Hindlimb muscle (tissue), 1 donor: Measurements from ENCODE around the gene ANKMY1. TPM values are rescaled to one million over a fixed set of nuclear protein-coding genes. Genes with fewer than 3 reads are reported as not detected.

Experiments used
- DNase-seq: peaks from one replicate; pipeline ENCODE4 v3.0.0-alpha.2; 2013
- polyA plus RNA-seq: library from polyadenylated mRNA; unstranded; fragments of 120-200 nt; gene quantifications from one replicate; pipeline ENCODE4 v1.2.1, GENCODE V29; 2013; ENCODE audit not compliant: insufficient read length

The ANKMY1 gene
- polyA plus RNA-seq, 1 donor = 11.4 TPM

GRCh38 chr2:240445961-240446663, 111.7 kb downstream of the ANKMY1 start:
- no peak for DNase-seq

DNA sequence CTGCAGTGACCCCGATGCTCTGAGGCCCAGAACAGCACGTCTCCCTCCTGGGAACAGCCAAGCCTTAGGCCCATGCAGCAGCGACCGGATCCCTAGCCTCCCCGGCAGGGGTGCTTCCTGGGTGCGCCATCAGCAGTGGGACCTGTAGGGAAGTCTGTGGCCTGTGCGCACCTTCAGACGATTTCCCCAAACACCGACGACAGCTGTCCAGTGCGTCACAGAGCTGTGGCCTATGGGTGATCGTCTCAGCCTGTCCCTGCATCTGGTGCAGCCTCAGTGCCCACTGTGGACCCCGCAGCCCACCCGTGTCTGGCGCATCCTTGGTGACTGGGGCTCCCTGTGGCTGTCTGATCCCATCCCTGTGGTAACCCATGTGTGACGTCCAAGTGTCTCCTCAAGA, 113.3 kb downstream of the ANKMY1 start:
- DNase-seq = no peak

DNA sequence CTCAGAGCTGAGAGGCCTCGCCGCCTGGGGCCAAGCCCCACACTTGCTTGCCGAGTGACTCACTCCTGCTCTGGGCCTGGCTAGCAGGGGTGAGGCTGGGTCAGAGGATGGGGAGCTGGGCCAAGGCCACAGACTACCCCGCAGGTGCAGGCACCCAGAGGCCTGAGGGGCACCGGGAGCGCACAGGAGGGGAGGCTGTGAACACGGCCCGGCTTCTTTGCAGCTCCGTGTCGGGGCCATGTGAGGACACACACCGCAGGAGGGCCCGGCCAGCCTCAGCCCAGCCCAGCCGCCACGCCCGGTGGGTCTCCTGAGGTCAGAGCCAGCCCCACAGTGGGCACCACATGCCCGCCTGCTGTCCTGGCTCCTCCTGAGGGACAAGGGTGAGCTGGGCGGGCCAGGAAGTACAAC, 113.9 kb downstream of the ANKMY1 start:
- DNase-seq = no peak

- no peak for DNase-seq
These were observed 114.7 kb downstream of the ANKMY1 start for GRCh38 chr2:240442891-240443715.

GRCh38 chr2:240441993-240442411, 115.8 kb downstream of the ANKMY1 start:
- DNase-seq = no peak

DNA sequence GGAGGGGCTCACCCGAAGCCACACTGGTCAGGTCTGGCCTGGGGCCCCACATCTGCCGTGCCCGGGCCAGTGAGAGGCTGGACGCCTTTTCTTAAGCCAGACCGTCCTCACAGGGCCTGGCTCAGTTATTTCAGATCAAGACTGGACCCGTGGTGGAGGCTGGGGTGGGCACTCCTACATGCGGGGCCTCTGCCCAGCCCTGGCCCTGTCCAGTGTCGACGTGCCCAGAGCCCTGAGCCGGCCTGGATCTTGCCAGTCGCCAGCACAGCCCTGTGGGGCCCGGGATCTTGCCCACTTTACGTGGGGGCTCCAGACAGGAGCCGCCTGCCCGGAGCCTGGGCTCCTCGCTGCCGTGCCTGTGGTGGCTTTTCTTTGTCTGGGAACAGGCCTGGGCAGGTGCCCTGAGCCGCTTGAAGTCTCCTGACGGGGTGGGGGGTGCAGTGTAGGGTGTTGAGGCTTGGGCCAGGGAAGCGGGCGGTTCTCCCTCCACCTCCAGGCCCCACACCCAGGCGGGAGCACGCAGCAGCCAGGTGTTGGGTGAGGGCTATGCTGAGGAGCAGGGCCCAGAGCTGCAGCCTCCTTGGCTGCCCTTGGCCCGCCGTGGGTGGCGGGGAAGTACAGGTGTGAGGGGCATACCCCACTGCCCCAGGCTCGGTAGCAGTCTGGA, 116.3 kb downstream of the ANKMY1 start:
- no peak for DNase-seq

GRCh38 chr2:240440704-240441320, 117.0 kb downstream of the ANKMY1 start:
- no peak for DNase-seq

DNA sequence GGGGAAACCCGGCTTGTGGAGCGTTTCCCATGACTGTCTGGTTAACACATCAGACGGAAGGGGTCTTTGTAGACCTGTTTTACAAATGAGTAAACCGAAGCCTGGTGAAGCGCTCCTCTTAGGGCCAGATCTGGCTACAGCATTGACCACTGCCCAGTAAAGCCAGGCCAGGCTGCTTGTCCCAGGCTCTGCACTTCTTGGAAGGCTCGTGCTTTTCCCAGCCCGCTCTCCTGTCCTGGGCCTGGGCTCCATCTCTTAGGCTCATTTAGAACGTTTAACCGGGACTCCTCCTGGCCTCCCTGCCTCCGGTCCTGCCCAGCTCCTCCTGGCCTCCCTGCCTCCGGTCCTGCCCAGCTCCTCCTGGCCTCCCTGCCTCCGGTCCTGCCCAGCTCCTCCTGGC, 117.5 kb downstream of the ANKMY1 start:
- no peak for DNase-seq

DNA sequence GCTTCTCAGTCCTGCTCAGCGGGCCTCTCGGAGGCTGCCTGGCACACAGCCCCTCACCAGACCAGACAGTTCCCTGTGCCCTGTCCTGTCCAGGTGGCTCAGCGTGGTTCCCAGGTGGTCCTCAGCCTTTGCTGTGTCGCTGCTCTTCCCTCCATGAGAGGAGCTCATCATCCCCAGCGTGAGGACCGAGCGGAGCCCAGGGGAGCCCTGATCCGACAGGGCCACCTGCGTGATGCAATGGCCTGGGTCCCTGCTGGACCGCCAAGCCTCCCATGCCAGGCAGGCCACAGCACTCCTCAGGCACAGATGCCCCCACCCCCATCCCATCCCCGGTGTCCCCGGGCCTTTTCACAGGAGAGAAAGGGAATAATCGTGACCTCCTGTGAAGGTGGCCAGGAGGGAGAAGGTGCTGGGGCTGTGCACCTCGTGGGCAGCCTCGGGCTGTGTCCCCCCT, 118.1 kb downstream of the ANKMY1 start:
- DNase-seq = no peak

DNA sequence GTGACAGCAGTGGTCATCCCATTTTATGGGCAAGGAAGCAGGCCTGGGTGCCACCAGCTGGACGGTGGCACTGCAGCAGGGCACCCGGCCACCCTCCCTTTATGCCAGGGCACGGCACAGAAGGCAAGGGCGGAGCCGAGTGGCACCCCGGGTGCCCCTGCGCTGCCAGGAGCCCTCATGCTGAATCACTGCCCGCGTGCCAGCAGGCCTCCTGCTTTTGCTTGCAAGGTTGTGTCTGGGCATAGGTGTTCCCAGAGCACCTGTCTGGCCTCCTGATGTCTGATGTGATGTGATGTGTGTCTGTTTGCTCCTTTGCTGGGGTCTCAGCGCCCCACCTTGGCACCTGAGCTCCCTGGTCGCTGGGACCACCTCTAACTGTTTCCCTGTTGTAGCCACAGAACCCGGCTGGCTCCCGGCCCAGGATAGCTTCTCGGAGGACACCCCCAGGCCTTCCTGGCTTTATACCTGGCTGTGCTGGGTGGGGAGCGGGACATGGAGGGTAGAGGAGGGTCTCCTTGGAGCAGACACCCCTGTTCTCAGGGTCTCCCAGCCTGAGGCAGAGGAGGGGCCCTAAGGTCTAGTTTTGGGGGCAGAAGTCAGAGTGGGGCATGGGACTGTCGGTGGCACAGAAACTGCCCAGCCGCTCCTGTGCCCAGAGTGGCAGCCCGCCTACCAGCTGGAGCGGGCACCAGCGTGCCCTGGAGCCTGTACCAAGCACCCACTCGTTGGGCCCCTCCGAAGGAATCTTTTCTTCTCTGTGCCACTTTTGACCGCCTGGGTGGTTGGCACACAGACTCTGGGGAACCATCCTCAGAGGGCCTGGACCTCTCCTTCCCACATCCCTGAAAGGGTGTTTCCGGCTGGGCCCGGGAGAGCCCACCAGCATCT, 118.7 kb downstream of the ANKMY1 start:
- no peak for DNase-seq

- peak; percentile 66 for DNase-seq
These were observed 119.7 kb downstream of the ANKMY1 start for GRCh38 chr2:240437861-240438809.

DNA sequence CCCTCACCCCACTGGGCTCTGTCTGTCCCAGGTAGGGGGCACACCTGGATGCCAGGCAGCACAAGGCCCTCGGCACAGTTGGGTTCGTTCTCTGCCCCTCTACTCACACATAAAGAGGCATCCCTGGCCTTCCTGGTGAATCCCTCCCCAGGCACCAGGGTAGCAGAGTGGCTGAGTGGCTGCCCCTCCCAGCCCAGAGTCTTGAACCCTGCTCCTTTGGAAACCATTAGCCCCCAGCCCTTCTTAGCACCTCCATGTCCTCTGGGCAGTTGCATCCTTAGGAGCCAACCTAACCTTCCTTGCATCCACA, 120.3 kb downstream of the ANKMY1 start:
- no peak for DNase-seq

DNA sequence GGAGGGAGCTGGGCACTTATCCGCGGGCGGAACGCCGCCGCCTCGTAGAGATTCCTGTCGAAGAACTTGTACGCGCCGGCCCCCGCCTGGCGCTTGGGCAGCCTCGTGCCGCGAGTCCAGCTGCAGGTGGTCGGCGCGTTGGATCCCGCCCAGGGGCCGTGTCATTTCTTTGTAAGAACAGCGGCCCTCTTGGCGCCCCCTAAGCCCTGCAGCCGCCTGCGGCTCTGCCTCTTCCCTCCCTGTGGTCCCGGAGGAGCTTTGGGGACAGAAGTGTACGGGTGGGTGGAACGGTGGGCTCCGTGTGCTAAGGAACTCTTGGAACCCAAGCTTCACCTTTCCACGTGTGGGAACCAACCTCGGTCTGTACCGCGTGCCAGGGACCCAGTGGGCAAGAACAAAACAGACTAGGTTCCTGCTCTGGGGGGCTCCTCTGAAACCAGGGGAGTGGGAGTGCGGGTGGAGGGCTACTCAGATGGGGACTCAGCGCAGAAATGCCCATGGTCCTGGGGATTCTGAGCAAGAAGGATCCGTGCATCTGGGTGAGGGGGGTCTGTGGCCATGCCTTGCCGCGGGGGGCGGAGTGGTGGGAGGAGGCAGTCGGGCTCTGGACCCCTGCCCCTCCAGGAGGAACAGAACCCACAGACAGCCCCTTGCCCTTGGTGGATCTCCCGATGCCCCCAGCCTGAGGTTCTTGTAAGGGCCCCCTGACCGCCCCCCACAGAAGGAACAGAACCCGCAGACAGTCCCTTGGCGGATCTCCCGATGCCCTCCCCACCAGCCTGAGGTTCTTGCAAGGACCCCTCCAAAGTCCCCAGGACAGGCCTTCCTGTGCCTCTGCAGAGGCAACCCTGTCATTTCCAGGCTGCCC, 120.9 kb downstream of the ANKMY1 start:
- DNase-seq = no peak

DNA sequence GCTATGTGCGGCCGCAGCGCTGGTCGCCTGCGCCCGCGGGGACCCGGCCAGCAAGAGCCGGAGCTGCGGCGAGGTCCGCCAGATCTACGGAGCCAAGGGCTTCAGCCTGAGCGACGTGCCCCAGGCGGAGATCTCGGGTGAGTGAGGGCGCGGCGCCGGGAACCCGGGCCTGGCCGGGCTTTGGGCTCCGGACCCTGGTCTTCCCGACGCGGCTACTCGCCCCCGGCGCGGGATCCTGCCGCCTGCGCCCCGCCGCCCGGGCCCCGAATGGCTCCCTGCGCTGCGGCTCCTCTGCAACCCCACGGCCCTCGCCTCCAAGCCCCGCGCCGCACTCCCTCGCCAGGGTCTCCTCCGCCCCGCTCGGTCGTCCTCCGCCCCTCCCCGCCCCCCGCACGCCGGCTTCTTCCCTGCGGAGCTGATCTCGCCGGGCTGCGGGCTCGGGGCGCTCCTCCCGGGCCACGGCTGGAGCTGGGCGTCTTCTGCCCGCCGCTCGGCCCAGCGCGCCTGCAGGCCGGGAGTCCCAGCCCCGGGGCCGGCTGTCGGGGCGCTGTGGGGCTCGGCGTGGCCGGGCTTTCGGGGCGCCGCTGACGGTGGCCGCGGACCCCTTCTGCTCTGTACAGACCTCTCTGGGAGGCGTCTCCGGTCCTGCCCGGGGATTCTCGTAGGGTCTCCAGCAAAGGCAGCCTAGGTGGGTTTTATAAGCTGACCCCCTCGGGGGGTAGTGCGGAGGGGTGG, 121.7 kb downstream of the ANKMY1 start:
- no peak for DNase-seq

DNA sequence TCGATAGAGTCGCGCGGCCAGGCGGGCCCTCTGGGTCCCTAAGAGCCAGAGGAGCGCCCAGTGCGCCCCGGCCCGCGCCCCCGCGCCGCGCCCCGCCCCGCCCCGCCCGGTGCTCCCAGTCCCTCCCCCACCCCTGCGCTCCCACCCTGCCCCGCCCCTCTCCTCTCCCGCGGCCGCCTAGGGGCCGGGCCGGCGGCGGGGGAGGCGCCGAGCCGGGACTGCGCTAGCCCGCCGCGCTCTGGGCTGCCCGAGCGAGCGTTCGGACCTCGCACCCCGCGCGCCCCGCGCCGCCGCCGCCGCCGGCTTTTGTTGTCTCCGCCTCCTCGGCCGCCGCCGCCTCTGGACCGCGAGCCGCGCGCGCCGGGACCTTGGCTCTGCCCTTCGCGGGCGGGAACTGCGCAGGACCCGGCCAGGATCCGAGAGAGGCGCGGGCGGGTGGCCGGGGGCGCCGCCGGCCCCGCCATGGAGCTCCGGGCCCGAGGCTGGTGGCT, 122.3 kb downstream of the ANKMY1 start, which contains the start of gene GPC1:
Gene GPC1 (plus strand): TSS at position 207 of the 491 bp plus-strand sequence. CDS start 256 bp downstream, at position 463.
- DNase-seq = peak; percentile 69

DNA sequence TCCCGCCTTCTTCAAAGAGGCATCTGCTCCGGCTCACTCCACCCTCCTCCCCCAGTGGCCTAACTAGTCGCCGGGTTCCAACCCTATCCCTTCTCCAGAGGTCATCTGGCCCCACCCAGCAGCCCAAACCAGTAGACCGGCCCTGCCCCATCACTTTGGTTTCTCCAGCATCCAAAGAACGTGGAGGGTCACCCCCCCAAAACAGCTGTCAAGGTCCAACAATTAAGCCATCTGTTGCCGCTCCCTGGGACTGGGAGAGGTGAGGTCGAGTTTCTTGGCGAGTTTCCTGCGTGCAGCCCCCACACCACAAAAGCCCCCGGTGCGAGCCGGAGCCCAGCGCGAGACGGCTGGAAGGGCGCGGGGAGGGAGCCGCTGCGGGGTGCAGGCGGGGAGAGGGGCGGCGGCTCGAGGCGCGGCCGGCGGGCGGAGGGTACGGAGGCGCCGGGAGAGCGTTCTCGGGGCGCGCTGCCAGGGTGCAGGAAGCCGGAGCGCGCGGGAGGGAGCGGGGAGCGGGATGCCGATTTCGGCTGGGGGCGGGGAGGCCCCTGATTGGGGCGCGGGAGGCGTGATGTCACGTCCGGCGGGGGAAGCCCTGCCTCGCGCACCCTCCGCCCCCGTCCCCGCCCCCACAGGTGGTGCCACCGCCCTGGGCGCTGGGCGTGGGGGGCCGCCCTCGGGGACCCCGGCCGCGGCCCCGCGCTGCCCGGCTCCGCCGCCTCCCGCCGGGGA, 122.9 kb downstream of the ANKMY1 start:
- peak; percentile 91 for DNase-seq

DNA sequence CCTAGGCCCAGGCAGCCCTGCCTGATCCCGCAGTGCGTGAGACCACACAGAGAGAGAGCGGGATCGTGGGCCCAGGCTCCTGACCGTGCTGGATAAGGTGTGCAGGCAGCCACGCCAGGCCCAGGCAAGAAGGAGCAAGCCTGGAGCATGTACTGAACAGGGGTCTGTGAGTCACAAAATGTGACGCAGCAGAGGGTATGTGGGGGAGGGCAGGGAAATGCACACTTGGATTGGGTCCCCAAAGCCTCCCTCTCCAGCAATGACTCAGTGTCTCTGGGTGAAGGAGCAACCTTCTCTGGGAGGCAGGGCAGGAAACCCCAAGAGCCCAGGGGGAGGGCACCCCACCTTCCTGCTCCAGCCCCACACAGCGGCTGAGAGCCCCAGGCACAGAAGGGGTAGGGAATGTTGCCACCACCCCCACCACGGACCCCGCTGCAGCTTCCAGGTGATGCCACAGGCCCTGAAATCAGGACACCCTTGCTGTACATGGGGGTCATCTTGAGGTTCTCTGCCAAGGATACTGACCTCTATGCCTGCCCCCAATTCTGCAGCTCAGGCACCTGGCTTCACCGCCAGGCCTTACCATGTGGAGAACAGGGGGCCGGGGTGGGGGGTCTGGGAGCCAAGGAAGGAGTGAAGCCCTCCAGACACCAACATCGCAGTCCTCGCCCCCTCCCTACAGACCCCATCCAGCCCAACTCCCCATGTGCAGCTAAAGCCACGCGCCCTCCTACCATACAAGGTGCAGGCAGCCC, 123.6 kb downstream of the ANKMY1 start:
- DNase-seq = no peak
